MG63 (cell line): ENCODE results near the gene DUSP23. TPM values are rescaled to one million over a fixed set of nuclear protein-coding genes. Genes with fewer than 3 reads are reported as not detected.

Experiments used
- DNase-seq: peaks from one replicate; pipeline ENCODE4 v3.0.0-alpha.2; 2020
- H3K27me3 ChIP-seq: fragments of 250-450 bp; sonication (Bioruptor Pico); 2 replicates; pipeline ENCODE4 v1.5.1; 2020; ENCODE audit warnings: mild to moderate bottlenecking, moderate library complexity
- H3K36me3 ChIP-seq: fragments of 250-450 bp; sonication (Bioruptor Pico); 2 replicates; pipeline ENCODE4 v1.5.1; 2020; ENCODE audit warnings: mild to moderate bottlenecking, moderate library complexity
- H3K4me3 ChIP-seq: fragments of 250-450 bp; sonication (Bioruptor Pico); 2 replicates; pipeline ENCODE4 v1.5.1; 2020; ENCODE audit warnings: mild to moderate bottlenecking, moderate library complexity
- H3K9me3 ChIP-seq: fragments of 250-450 bp; sonication (Bioruptor Pico); 2 replicates; pipeline ENCODE4 v1.5.1; 2020; ENCODE audit warnings: mild to moderate bottlenecking, moderate library complexity
- total RNA-seq: library from RNA; depleted of rRNA; stranded (reverse); fragments of >200 nt; shearing (Covaris generic); gene quantifications from 2 replicates; pipeline ENCODE4 v1.2.3, GENCODE V29; 2014; ENCODE audit warnings: low replicate concordance; rRNA removed

Gene DUSP23
- total RNA-seq = 9.2 and 17.1 TPM in 2 replicates

- Histone ChIP-seq H3K36me3 (no peaks in the 10 kb centered on the region), H3K4me3 (peak within 1 kb of the TSS; percentile 58), H3K27me3 (no peaks in the 10 kb centered on the region; the same call in none of the 2 replicates), H3K9me3 (peaks cover 2% of the 10 kb centered on the region; the same call in 1 of the 2 replicates)
- peak; percentile 98 for DNase-seq
Observed at GRCh38 chr1:159780583-159781582, at the start of gene DUSP23. Gene DUSP23, plus strand, starts transcription at chr1:159780962. Its CDS starts 139 bp downstream, at chr1:159781101.

GRCh38 chr1:159737238-159737916 is 43.4 kb upstream of the DUSP23 start:
- Histone ChIP-seq H3K4me3 (no peak overlapping the region), H3K36me3 (no peaks in the 10 kb centered on the region), H3K9me3 (no peaks in the 10 kb centered on the region), H3K27me3 (no peaks in the 10 kb centered on the region; the same call in 1 of the 2 replicates)
- no peak for DNase-seq

- Histone ChIP-seq H3K9me3 (no peaks in the 10 kb centered on the region), H3K36me3 (no peaks in the 10 kb centered on the region), H3K4me3 (no peak overlapping the region), H3K27me3 (peaks cover 4% of the 10 kb centered on the region)
- no peak for DNase-seq
Observed at GRCh38 chr1:159743651-159744410, 36.9 kb upstream of the DUSP23 start.

- no peaks in the 10 kb centered on the region for H3K36me3 ChIP-seq
- no peak for DNase-seq
- no peak overlapping the region for H3K4me3 ChIP-seq
- H3K9me3 ChIP-seq = no peaks in the 10 kb centered on the region
- H3K27me3 ChIP-seq = peaks cover 4% of the 10 kb centered on the region; the same call in 1 of the 2 replicates
Observed at GRCh38 chr1:159746666-159747065, 34.1 kb upstream of the DUSP23 start.

DNA sequence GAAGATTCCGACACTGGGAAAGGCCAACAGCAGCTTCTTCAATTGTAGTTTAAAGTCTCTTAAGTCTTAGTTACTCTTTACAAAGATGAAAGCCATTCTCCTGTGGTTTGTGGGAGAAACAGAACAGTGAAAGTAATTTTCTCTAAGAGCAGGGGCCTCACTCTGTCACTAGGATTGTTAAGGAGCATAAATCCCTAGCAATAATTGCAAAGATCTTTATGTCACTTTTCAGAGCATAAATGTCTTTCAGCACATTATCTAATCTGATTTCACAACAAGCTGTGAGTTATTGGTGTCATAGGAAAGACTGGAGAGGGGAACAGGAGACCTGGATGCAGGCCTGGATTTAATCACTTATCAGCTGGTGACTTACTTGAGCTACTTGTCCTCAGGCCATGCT is 32.4 kb upstream of the DUSP23 start:
- H3K36me3 ChIP-seq = no peaks in the 10 kb centered on the region
- no peak overlapping the region for H3K4me3 ChIP-seq
- peaks cover 9% of the 10 kb centered on the region for H3K27me3 ChIP-seq
- no peaks in the 10 kb centered on the region for H3K9me3 ChIP-seq
- DNase-seq = no peak

DNA sequence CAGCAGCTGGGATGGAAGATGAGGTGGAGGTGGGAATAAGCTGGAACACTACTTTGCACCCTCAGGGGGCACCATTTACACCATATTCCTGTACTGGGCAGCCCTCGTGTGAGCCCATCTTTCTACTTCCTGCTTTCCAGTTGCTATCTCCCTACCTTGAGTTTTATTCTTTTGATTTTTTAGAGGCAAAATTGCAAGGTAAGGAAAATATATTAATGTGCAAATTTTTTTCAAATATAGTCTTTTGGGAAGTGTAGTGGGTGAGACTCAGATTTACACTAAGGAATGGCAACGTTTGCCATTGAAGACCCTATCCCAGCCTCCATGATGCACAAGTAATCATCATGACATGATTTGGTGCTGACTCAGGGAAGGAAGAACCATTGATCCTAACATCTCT is 31.1 kb upstream of the DUSP23 start:
- Histone ChIP-seq H3K4me3 (no peak overlapping the region), H3K27me3 (peaks cover 9% of the 10 kb centered on the region), H3K9me3 (no peaks in the 10 kb centered on the region), H3K36me3 (no peaks in the 10 kb centered on the region)
- DNase-seq = no peak

DNA sequence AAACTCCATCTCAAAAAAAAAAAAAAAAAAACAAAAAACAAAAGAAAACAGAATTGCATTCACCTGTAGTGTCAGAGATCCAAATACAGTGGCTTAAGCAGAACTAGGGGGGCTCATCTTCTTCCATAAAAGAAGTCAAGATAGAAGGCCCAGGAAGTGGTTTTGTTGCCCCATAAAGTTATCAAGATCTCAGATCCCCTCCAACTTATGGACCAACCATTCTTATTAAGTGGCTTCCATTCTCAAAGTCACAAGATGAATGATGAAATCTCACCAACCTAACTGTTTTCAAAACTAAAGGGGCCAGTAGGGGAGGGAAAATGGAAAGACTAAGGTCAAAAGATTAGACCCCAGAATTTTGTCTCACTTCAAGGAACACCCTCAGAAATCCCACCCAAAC is 30.1 kb upstream of the DUSP23 start:
- Histone ChIP-seq H3K36me3 (no peaks in the 10 kb centered on the region), H3K27me3 (peaks cover 9% of the 10 kb centered on the region), H3K9me3 (no peaks in the 10 kb centered on the region), H3K4me3 (no peak overlapping the region)
- no peak for DNase-seq

DNA sequence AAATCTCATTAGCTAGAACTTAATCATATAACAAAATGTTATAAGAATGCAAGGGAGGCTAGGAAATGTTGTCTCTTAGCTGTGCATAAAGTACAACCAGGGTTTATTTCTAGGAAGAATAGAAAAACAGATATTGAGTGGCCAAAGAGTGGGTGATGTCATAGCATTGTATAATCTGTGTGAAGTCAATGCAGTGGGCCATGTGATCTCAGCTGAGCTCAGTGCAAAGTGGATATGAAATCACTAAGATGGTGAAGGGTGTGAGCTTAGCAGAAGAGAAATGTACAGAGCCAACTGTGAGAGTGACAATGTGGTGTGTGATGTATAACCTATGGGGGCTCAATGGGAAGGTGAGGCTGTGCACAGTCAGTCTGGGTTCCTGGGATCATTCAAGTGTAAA is 29.7 kb upstream of the DUSP23 start:
- Histone ChIP-seq H3K27me3 (peaks cover 9% of the 10 kb centered on the region), H3K4me3 (no peak overlapping the region), H3K9me3 (no peaks in the 10 kb centered on the region), H3K36me3 (no peaks in the 10 kb centered on the region)
- no peak for DNase-seq

DNA sequence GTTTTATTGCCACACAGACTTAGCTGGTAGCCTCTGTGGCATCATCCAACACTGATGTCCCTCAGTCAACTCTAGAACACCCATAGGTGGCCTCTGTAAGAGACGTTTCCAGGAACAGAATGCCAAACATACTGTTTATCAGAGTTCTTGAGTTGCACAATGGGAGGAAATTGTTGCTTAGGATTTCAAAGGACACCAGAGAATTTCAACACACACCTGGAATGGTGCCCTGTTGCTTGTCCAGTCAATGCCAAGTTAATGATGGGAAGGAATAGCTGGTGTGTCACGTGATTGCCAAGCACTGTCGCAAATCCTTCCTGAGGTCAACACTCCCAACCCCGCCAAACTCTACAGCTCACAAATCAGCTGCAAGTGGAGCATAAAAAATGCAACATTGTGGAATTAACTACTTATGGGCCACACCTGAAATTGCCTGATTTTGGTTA is 28.6 kb upstream of the DUSP23 start:
- Histone ChIP-seq H3K27me3 (peaks cover 4% of the 10 kb centered on the region), H3K4me3 (no peak overlapping the region), H3K9me3 (no peaks in the 10 kb centered on the region), H3K36me3 (no peaks in the 10 kb centered on the region)
- DNase-seq = peak; percentile 35

GRCh38 chr1:159753386-159753785 is 27.4 kb upstream of the DUSP23 start:
- no peak overlapping the region for H3K4me3 ChIP-seq
- H3K36me3 ChIP-seq = no peaks in the 10 kb centered on the region
- H3K9me3 ChIP-seq = no peaks in the 10 kb centered on the region
- peaks cover 4% of the 10 kb centered on the region for H3K27me3 ChIP-seq
- no peak for DNase-seq

DNA sequence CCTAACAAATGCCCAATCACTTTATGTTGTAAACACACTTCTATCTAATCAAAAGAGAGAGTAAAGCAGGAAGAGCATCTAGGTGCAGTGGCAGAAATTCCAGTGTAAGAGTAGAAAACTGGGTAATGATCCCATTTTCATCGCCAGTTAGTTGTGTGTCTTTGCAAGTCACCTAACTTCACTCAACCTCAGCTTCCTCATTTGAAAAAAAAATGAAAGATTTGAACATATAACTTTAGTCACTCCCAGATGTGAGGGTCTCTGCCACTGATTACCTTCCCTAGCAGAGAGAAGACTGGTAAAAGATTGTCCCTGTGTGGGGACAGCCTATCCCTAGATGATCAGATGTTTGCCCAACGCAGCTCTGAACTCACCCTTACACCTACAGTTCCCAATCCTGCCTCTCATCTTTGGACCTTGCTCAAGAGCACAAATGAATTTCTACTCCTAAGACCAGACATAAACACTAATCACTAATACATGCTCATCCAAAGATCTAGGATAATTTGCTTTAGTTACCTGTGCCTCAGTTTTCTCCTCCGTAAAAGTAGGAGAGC is 25.2 kb upstream of the DUSP23 start:
- H3K27me3 ChIP-seq = peaks cover 4% of the 10 kb centered on the region
- no peaks in the 10 kb centered on the region for H3K36me3 ChIP-seq
- no peak overlapping the region for H3K4me3 ChIP-seq
- no peak for DNase-seq
- H3K9me3 ChIP-seq = no peaks in the 10 kb centered on the region

DNA sequence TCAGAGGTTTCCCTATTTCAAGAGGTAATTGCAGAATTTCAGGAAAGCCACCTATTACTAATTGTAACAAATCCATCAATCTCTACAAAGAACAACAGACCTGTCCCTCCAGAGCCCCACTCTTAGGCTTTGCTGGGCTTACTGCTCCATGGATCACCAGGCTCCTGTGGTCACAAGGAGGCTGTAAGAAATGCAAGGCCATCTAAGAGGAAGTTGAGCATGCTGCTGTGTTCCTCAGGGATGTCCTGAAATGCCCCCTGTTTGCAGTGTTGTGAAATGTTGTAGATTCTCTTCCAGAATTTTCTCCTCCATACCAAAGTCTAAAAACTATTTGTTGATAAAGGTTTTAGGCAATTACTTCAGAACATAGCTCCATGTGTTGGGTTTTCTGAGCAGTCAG is 24.4 kb upstream of the DUSP23 start:
- H3K36me3 ChIP-seq = no peaks in the 10 kb centered on the region
- H3K4me3 ChIP-seq = no peak overlapping the region
- no peak for DNase-seq
- peaks cover 4% of the 10 kb centered on the region for H3K27me3 ChIP-seq
- H3K9me3 ChIP-seq = no peaks in the 10 kb centered on the region

DNA sequence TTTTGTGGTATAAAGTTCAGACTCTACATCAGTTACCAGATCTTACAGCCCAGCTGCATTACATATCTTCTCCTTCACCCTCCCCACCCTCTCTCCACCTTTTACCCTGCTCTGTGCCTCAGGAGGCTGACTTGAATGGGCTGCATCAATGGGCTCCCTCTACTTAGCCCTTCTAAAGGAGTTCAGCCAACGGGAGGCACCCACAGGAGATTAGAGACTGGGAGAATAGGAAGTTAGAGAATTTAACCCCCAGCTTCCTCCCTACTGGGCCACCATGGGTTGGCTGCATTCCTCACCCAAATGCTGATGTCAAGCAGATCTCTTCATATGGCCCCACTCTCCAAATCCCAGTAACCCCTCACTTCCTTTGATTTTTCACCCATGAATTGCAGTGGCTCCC is 17.1 kb upstream of the DUSP23 start:
- H3K27me3 ChIP-seq = peaks cover 15% of the 10 kb centered on the region
- H3K4me3 ChIP-seq = no peak overlapping the region
- peaks cover 4% of the 10 kb centered on the region; the same call in 1 of the 2 replicates for H3K9me3 ChIP-seq

DNA sequence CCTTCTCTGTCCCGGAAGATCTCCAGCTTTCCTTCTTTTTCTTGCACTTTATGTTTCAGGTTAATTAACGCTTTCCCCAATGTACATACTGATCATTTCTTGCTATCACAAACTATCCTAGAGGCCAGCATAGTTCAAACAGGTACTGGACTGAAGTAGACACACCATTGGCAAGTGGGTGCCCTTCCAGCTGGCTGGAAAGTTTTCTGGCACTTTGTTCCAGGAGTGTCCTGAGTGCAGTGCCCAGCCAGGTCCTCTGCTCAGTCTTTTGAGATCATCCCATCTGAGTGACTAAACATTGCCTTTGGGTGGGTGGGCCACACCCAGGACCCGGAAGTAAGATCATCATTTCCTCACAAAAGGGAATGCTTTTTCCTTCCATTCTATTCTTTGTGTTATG is 15.0 kb upstream of the DUSP23 start:
- peaks cover 15% of the 10 kb centered on the region for H3K27me3 ChIP-seq
- no peak for DNase-seq
- H3K36me3 ChIP-seq = no peaks in the 10 kb centered on the region
- peaks cover 4% of the 10 kb centered on the region; the same call in 1 of the 2 replicates for H3K9me3 ChIP-seq
- H3K4me3 ChIP-seq = no peak overlapping the region

More for the DNA sequence above, 17.1 kb upstream of the DUSP23 start:
- no peaks in the 10 kb centered on the region for H3K36me3 ChIP-seq
- DNase-seq = no peak

DNA sequence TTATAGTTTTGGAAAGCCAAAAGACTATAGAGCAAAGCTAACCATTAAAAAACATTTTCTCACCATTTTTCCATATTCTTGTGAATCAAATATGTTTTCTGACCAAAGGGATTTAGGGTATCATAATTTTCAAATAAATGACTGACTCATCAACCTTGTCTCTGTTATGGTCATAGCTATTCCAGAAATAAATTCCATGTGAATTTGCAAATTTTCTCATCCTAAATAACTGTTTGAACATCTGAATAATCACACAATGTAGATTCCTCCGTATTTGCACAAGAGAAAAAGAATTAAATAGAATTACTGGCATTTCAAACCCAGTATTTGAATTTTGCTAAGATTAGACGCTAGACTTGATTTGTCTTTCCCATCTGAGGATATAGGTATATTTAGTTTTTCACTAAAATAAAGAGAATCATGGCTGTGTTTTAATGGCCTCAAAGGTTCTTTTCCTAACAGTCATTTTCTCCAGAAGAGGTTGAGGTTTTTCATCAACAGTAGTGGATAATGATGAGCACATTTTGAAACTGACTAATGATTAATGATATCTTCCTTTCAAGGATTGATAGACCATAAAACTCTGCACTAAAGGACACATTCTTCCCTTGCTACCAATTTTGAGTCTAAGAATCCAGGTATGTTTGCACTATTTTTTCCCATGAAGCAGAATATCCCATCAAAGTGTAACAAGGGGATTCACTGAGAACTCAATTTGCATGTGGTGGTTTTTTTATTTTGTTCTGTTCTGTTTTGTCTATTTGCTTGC is 9.5 kb upstream of the DUSP23 start:
- DNase-seq = no peak
- no peaks in the 10 kb centered on the region for H3K36me3 ChIP-seq
- H3K9me3 ChIP-seq = peaks cover 2% of the 10 kb centered on the region; the same call in 1 of the 2 replicates
- no peak overlapping the region for H3K4me3 ChIP-seq
- H3K27me3 ChIP-seq = peaks cover 16% of the 10 kb centered on the region

DNA sequence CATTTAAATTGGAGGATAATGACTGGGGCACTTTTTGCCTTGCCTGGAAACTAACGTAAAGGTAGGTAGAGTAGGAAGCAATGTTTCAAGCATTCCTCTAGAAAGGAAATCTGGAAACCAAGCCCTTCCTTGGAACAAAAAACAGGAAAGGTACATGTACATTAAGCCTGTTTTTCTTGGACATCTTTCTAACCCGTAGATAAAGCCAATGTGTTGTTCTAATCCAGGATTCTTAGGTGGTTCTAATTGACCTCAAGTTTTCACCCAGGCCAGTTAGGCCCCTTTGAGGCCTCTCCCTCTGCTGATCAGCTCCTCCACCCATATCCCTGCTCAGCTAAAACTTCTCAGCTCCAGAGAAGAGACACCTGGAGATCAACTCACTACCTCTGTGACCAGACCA is 6.3 kb upstream of the DUSP23 start:
- Histone ChIP-seq H3K27me3 (peaks cover 13% of the 10 kb centered on the region), H3K36me3 (no peaks in the 10 kb centered on the region), H3K9me3 (peaks cover 2% of the 10 kb centered on the region; the same call in 1 of the 2 replicates), H3K4me3 (no peak overlapping the region)
- DNase-seq = no peak
